Lower lobe of right lung (tissue), 2 donors: ENCODE data around the gene LDLRAD4. TPM values are rescaled to one million over a fixed set of nuclear protein-coding genes. Genes with fewer than 3 reads are reported as not detected.

Experiments used
- ATAC-seq, 2 donors: fragments of 200-7000 bp; cut with Tn5 transposase; one replicate each; pipeline ENCODE4 v1.9.1; 2020 to 2022; ENCODE audit warnings: mild to moderate bottlenecking in 2 of 2, moderate library complexity in 2 of 2
- DNase-seq: peaks from one replicate; pipeline ENCODE4 v3.0.0-alpha.2; 2020
- H3K27ac ChIP-seq: fragments of 200-600 bp; one replicate; pipeline ENCODE4 v1.8.0; 2022
- H3K27me3 ChIP-seq: fragments of 200-600 bp; one replicate; pipeline ENCODE4 v1.8.0; 2022; ENCODE audit warnings: low read depth
- H3K36me3 ChIP-seq: fragments of 200-600 bp; one replicate; pipeline ENCODE4 v1.8.0; 2022; ENCODE audit warnings: mild to moderate bottlenecking
- H3K4me1 ChIP-seq: fragments of 200-600 bp; one replicate; pipeline ENCODE4 v1.8.0; 2022
- H3K4me3 ChIP-seq: fragments of 200-600 bp; one replicate; pipeline ENCODE4 v1.8.0; 2022; ENCODE audit warnings: mild to moderate bottlenecking
- H3K9me3 ChIP-seq: fragments of 200-600 bp; one replicate; pipeline ENCODE4 v1.8.0; 2022
- CTCF ChIP-seq: fragments of 200-600 bp; IDR thresholded peaks from one replicate; pipeline ENCODE4 v1.8.0; 2022; ENCODE audit warnings: antibody characterized with exemption, mild to moderate bottlenecking
- intact Hi-C: fragments of 100-400 bp; cut with DNase I; formaldehyde crosslinking; loops from one replicate; pipeline ENCODE4 v1.11.0; 2022
- total RNA-seq: library from RNA; stranded (reverse); fragmentation: NEBNext Ultra II Directional; extraction: Animal tissue kit (Norgen Biotek cat#: 25700); gene quantifications from one replicate; pipeline ENCODE4 v1.2.1, GENCODE V29; 2021
- donor health status: DM: no; HTN: yes; CAD: no; lungs with severe emphysema.

LDLRAD4 gene
- total RNA-seq, 1 donor from 2014 or later: 24.6 TPM

GRCh38 chr18:13534631-13535030, 316.1 kb downstream of the LDLRAD4 start:
- H3K4me3 ChIP-seq: no peak overlapping the region
- H3K9me3 ChIP-seq: no peaks in the 10 kb centered on the region
- intact Hi-C loops: no loop called here
- H3K27me3 ChIP-seq: no peaks in the 10 kb centered on the region
- ATAC-seq (no peak), DNase-seq (no peak)
- H3K27ac ChIP-seq: no peak overlapping the region
- H3K36me3 ChIP-seq: no peaks in the 10 kb centered on the region
- no peak for TF ChIP-seq CTCF
- H3K4me1 ChIP-seq: peaks cover 21% of the 10 kb centered on the region

- H3K27me3 ChIP-seq: no peaks in the 10 kb centered on the region
- no peaks in the 10 kb centered on the region for H3K36me3 ChIP-seq
- intact Hi-C loops: no loop called here
- H3K9me3 ChIP-seq: no peaks in the 10 kb centered on the region
- H3K4me1 ChIP-seq: peaks cover 17% of the 10 kb centered on the region
- ATAC-seq (no peak), DNase-seq (no peak)
- no peak overlapping the region for H3K4me3 ChIP-seq
- H3K27ac ChIP-seq: no peak overlapping the region
- no peak for TF ChIP-seq CTCF
Observed at GRCh38 chr18:13536578-13536977, 318.0 kb downstream of the LDLRAD4 start.

GRCh38 chr18:13537022-13537780, 318.6 kb downstream of the LDLRAD4 start:
- Histone ChIP-seq H3K27me3 (no peaks in the 10 kb centered on the region), H3K27ac (no peak overlapping the region), H3K36me3 (no peaks in the 10 kb centered on the region), H3K4me3 (no peak overlapping the region), H3K4me1 (peaks cover 17% of the 10 kb centered on the region), H3K9me3 (no peaks in the 10 kb centered on the region)
- DNase-seq (no peak), ATAC-seq (no peak)
- no peak for TF ChIP-seq CTCF
- intact Hi-C loops: no loop called here

- intact Hi-C loops: no loop called here
- Histone ChIP-seq H3K9me3 (no peaks in the 10 kb centered on the region), H3K4me3 (no peak overlapping the region), H3K27ac (peak overlapping the region; percentile 20), H3K27me3 (no peaks in the 10 kb centered on the region), H3K4me1 (peaks cover 17% of the 10 kb centered on the region), H3K36me3 (no peaks in the 10 kb centered on the region)
- DNase-seq (no peak), ATAC-seq (no peak)
- TF ChIP-seq CTCF: no peak
Observed at GRCh38 chr18:13538630-13539029, 320.1 kb downstream of the LDLRAD4 start.

- DNase-seq (no peak), ATAC-seq (peak in 1 of 2 donors; percentile 23)
- peak overlapping the region; percentile 20 for H3K27ac ChIP-seq
- intact Hi-C loops: no loop called here
- H3K9me3 ChIP-seq: no peaks in the 10 kb centered on the region
- TF ChIP-seq CTCF: no peak
- no peaks in the 10 kb centered on the region for H3K36me3 ChIP-seq
- H3K4me1 ChIP-seq: peaks cover 17% of the 10 kb centered on the region
- H3K27me3 ChIP-seq: no peaks in the 10 kb centered on the region
- H3K4me3 ChIP-seq: no peak overlapping the region
Observed at GRCh38 chr18:13539050-13539449, 320.5 kb downstream of the LDLRAD4 start.
